Left ventricle myocardium inferior (tissue), 1 donor: ENCODE data around the gene PPFIBP1. TPM values are rescaled to one million over a fixed set of nuclear protein-coding genes. Genes with fewer than 3 reads are reported as not detected.

Experiments
- DNase-seq: peaks from one replicate; pipeline ENCODE4 v3.0.0-alpha.2; 2020
- H3K27ac ChIP-seq: fragments of 200-600 bp; replicated peaks from 2 replicates; pipeline ENCODE4 v1.8.0; 2021
- H3K27me3 ChIP-seq: fragments of 200-600 bp; 2 replicates; pipeline ENCODE4 v1.8.0; 2021; ENCODE audit warnings: low read depth
- H3K36me3 ChIP-seq: fragments of 200-600 bp; 2 replicates; pipeline ENCODE4 v1.8.0; 2021
- H3K4me1 ChIP-seq: fragments of 200-600 bp; 2 replicates; pipeline ENCODE4 v1.8.0; 2021
- H3K4me3 ChIP-seq: fragments of 200-600 bp; 2 replicates; pipeline ENCODE4 v1.8.0; 2021; ENCODE audit warnings: mild to moderate bottlenecking, moderate library complexity
- H3K9me3 ChIP-seq: fragments of 200-600 bp; replicated peaks from 2 replicates; pipeline ENCODE4 v1.8.0; 2021
- intact Hi-C: fragments of 100-400 bp; cut with micrococcal nuclease; formaldehyde crosslinking; loops from one replicate; pipeline ENCODE4 v1.11.0; 2022
- total RNA-seq: library from RNA; stranded (reverse); fragmentation: NEBNext Ultra II Directional; extraction: Animal tissue kit (Norgen Biotek cat#: 25700); gene quantifications from one replicate; pipeline ENCODE4 v1.2.1, GENCODE V29; 2021
- TF ChIP-seq, protein P1 (sequence below): fragments of 200-600 bp; IDR thresholded peaks from 2 replicates; pipeline ENCODE4 v1.8.0; 2021; ENCODE audit warnings: antibody characterized with exemption, mild to moderate bottlenecking, borderline replicate concordance
- donor health status: DM: no; HTN: yes; CAD: no; lungs with severe emphysema.

PPFIBP1 gene
- total RNA-seq, 1 donor from 2014 or later = 258 TPM

DNA sequence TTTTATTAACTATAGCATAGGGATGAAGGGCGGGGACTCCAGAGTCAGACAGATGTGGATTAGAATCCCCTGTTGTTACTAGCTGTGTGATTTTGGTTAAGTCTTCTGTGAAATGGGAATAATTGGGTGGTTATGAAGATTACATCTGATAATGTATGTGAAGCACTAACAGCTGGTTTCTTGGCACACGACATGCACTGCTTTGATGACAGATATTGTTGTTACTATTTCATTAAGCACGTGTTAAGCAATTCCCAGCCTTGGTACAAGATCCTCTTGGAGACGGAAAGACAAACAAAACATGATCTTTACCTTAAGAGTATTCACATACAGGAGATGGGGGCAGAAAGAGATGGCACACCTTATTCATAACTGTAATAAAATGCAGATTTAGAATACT lies 7.9 kb downstream of the PPFIBP1 start:
- H3K36me3 ChIP-seq = peaks cover 9% of the 10 kb centered on the region
- no peaks in the 10 kb centered on the region for H3K9me3 ChIP-seq
- no peak overlapping the region for H3K4me3 ChIP-seq
- peak overlapping the region; percentile 96 for H3K27ac ChIP-seq
- intact Hi-C loops = no loop called here
- no peaks in the 10 kb centered on the region for H3K27me3 ChIP-seq
- no peak for DNase-seq
- H3K4me1 ChIP-seq = peaks cover 98% of the 10 kb centered on the region
- TF ChIP-seq, protein P1, sequence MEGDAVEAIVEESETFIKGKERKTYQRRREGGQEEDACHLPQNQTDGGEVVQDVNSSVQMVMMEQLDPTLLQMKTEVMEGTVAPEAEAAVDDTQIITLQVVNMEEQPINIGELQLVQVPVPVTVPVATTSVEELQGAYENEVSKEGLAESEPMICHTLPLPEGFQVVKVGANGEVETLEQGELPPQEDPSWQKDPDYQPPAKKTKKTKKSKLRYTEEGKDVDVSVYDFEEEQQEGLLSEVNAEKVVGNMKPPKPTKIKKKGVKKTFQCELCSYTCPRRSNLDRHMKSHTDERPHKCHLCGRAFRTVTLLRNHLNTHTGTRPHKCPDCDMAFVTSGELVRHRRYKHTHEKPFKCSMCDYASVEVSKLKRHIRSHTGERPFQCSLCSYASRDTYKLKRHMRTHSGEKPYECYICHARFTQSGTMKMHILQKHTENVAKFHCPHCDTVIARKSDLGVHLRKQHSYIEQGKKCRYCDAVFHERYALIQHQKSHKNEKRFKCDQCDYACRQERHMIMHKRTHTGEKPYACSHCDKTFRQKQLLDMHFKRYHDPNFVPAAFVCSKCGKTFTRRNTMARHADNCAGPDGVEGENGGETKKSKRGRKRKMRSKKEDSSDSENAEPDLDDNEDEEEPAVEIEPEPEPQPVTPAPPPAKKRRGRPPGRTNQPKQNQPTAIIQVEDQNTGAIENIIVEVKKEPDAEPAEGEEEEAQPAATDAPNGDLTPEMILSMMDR = no peak

DNA sequence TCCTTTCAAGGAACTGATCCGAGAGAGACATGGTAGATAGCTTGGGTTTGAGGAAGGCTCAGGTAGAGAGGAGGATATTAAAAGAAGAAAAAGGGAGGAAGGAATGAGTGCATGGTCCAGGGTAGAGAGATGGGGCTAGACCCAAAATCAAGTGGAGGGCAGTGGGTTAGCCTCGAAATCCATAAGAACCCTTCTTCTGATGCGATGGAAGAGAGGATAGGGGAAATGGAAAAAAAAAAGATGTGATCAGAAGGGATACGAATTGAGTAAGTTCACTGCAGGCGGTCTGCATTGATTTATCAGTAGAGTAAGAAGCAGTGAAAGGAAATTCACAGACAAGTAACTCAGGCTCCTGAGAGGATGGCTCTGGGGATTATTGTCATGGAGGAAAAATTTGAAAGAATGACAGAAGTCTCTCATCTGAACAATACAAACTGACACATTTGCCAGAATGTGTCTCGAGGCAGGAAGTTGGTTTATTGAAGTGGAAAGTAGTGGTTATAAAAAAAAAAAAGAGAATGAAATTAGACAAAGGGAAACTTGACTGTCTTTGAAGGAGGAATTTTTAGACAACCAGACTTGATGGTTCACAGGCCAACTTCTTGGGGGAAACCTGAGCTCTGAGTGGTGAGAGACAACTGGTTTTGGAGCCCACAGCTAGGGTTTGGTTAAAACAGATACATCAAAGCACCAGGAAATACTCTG lies 10.2 kb downstream of the PPFIBP1 start:
- Histone ChIP-seq H3K4me1 (peaks cover 98% of the 10 kb centered on the region), H3K36me3 (peaks cover 9% of the 10 kb centered on the region), H3K27me3 (no peaks in the 10 kb centered on the region), H3K27ac (peak overlapping the region; percentile 96), H3K4me3 (no peak overlapping the region), H3K9me3 (no peaks in the 10 kb centered on the region)
- TF ChIP-seq, protein P1 = no peak
- DNase-seq = no peak
- intact Hi-C loops = no loop called here

DNA sequence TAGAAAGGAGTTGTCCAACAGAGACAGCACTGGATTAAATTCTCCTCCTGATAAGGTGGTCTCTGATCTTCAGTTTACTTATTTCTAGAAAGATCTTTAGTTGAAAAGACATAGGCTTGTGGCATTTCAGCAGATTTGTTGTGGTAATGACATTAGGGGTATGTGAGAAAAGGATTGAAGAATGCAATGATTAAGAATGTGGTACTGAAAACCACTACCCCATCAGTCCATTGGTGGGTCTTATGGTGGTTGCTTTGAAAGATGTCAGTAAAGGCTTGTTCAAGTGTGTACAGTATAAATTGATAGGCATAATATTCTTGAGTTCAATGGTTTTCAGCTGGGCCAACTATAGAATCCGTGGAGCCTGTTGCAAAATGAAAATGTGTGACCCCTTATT lies 10.8 kb downstream of the PPFIBP1 start:
- H3K4me1 ChIP-seq = peaks cover 98% of the 10 kb centered on the region
- DNase-seq = no peak
- H3K27ac ChIP-seq = peak overlapping the region; percentile 96
- TF ChIP-seq, protein P1 = no peak
- intact Hi-C loops = no loop called here
- no peaks in the 10 kb centered on the region for H3K27me3 ChIP-seq
- no peaks in the 10 kb centered on the region for H3K9me3 ChIP-seq
- H3K36me3 ChIP-seq = peaks cover 9% of the 10 kb centered on the region
- H3K4me3 ChIP-seq = no peak overlapping the region

DNA sequence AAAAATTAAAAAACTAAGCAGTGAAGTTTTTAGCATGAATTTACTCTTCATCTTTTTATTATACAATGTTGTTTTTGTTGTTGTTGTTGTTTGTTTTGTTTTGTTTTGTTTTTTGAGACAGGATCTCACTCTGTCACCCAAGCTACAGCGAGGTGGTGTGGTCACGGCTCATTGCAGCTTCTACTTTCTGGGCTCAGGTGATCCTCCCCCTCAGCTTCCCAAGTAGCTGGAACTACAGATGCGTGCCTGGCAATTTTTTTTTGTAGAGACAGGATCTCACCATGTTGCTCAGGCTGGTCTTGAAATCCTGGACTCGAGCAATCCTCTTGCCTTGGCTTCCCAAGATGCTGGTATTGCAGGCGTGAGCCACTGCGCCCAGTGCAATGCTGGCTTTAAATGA lies 11.3 kb downstream of the PPFIBP1 start:
- no peak overlapping the region for H3K4me3 ChIP-seq
- no peaks in the 10 kb centered on the region for H3K9me3 ChIP-seq
- intact Hi-C loops = no loop called here
- TF ChIP-seq, protein P1 = no peak
- peaks cover 9% of the 10 kb centered on the region for H3K36me3 ChIP-seq
- no peaks in the 10 kb centered on the region for H3K27me3 ChIP-seq
- H3K4me1 ChIP-seq = peaks cover 98% of the 10 kb centered on the region
- H3K27ac ChIP-seq = peak overlapping the region; percentile 77
- DNase-seq = no peak

DNA sequence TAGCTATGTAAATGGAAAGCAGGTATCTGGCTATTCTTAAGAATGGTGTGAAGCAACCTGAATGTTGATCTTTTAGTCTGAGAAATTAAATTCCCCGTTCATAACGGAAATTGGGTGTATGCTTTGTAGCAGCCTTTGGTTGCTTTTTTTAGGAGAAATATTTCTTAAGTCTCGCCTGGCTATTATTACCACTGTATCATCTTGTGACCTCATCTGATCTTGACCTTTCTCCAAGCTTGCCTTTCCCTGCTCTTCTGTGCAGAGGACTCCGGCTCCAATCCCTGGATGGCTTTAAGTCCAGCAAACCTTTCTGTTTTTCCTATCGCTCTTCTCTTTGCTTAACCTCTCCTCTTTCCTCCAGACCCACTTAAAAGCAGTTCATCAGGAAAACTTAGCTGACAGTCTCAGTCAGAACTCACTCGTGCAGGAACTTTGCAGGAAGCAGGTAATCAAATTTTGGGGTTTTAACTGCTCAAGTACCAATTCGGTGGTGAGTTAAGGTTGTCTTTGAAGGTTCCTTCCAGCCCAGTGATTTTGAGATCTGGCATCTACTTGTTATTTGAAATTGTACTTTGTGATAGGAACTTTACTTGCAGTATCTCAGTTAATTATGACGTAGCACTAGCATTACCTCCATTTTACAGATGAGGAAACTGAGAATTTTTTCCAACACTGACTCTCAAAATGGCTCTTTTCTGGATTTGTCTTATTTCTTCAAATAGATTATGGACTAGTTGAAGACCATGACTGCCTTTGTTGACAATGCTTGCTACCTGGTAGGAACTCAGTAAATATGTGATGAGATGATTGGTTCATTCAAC lies 14.1 kb downstream of the PPFIBP1 start:
- H3K4me3 ChIP-seq = peak overlapping the region; percentile 37
- H3K4me1 ChIP-seq = peaks cover 98% of the 10 kb centered on the region
- peaks cover 9% of the 10 kb centered on the region for H3K36me3 ChIP-seq
- H3K27me3 ChIP-seq = no peaks in the 10 kb centered on the region
- TF ChIP-seq, protein P1 = no peak
- intact Hi-C loops = no loop called here
- peak overlapping the region; percentile 77 for H3K27ac ChIP-seq
- H3K9me3 ChIP-seq = no peaks in the 10 kb centered on the region
- no peak for DNase-seq
